Pulmonary artery endothelial cell (primary cell): ENCODE data around the gene TUNAR. TPM values are rescaled to one million over a fixed set of nuclear protein-coding genes. Genes with fewer than 3 reads are reported as not detected.
"Not testable (repeated sequence)": the region's sequence is repeated elsewhere in the genome, so short reads cannot be mapped to it uniquely, and the experiment has no call there.

Source experiments
- DNase-seq: peaks from one replicate; pipeline ENCODE4 v3.0.0-alpha.2; 2011; ENCODE audit warnings: low read depth, low spot score
- total RNA-seq: library from RNA; depleted of rRNA; stranded (reverse); fragments of >200 nt; gene quantifications from 2 replicates; pipeline ENCODE4 v1.2.3, GENCODE V29; 2014

TUNAR gene
- total RNA-seq, 1 donor from 2014 or later: not detected

DNA sequence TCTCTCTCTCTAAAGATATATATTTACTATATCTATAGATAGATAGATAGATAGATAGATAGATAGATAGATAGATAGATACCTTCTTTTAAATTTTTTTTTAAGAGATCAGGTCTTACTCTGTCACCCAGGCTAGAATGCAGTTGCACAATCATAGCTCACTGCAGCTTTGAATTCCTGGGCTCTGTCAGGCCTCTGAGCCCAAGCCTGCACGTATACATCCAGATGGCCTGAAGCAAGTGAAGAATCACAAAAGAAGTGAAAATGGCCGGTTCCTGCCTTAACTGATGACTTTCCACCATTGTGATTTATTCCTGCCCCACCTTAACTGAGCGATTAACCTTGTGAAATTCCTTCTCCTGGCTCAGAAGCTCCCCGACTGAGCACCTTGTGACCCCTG lies 91.4 kb downstream of the TUNAR start:
- not testable (repeated sequence) for DNase-seq

Other genes with a start within 250 kb of the TUNAR start
- not detected in 2 replicates for gene TCL1B, start 190.4 kb upstream of the TUNAR start, total RNA-seq
- gene TCL1A, start 162.7 kb upstream of the TUNAR start, total RNA-seq: not detected in 2 replicates
- gene C14orf132, start 162.5 kb downstream of the TUNAR start, total RNA-seq: 1.3 and 2.6 TPM in 2 replicates